Small intestine (tissue), 7 donors: ENCODE results near the gene LRMDA. TPM values are rescaled to one million over a fixed set of nuclear protein-coding genes. Genes with fewer than 3 reads are reported as not detected.
A peak's percentile ranks its signal among the peaks of the same experiment; 100 is the strongest.

Experiments
- DNase-seq, 2 donors: peaks; one replicate each; pipeline versions ENCODE4 v3.0.0 to v3.0.0-alpha.2; 2013
- FAIRE-seq: peaks from 2 replicates; lab custom pipeline; 2012; peaks lifted over from hg19 to GRCh38; lab: Jason Lieb, UNC
- H3K27ac ChIP-seq, 3 donors: one replicate each; pipeline ENCODE4 v1.5.1; 2013; ENCODE audit warnings: low read length in 2 of 3, mild to moderate bottlenecking in 2 of 3, control low read depth in 1 of 3, inconsistent platforms in 1 of 3, low read depth in 1 of 3, moderate library complexity in 1 of 3
- H3K27me3 ChIP-seq, 3 donors: one replicate each; pipeline ENCODE4 v1.6.1; 2013; ENCODE audit warnings: low read length in 3 of 3, inconsistent platforms in 1 of 3; ENCODE audit not compliant: control insufficient read depth in 3 of 3, insufficient read depth in 3 of 3
- H3K36me3 ChIP-seq, 3 donors: one replicate each; pipeline ENCODE4 v1.6.1; 2013; ENCODE audit warnings: low read length in 3 of 3, inconsistent platforms in 1 of 3, low read depth in 1 of 3, mild to moderate bottlenecking in 1 of 3, moderate library complexity in 1 of 3; ENCODE audit not compliant: control insufficient read depth in 3 of 3, insufficient read depth in 2 of 3
- H3K4me1 ChIP-seq, 3 donors: one replicate each; pipeline ENCODE4 v1.6.1; 2013; ENCODE audit warnings: low read length in 2 of 3, inconsistent platforms in 1 of 3, low read depth in 1 of 3, mild to moderate bottlenecking in 1 of 3, moderate library complexity in 1 of 3; ENCODE audit not compliant: control insufficient read depth in 3 of 3, insufficient read depth in 2 of 3
- H3K4me3 ChIP-seq, 3 donors: one replicate each; pipeline ENCODE4 v1.5.1; 2013; ENCODE audit warnings: low read length in 3 of 3, control low read depth in 1 of 3, inconsistent platforms in 1 of 3, low read depth in 1 of 3, mild to moderate bottlenecking in 1 of 3, moderate library complexity in 1 of 3
- H3K9me3 ChIP-seq, 2 donors: one replicate each; pipeline ENCODE4 v1.6.1; 2013; ENCODE audit warnings: low read depth in 1 of 2, low read length in 1 of 2; ENCODE audit not compliant: control insufficient read depth in 2 of 2, insufficient read depth in 1 of 2
- WGBS, 3 donors: extraction: QIAGEN DNeasy Blood & Tissue Kit; methylation state at CpG; one replicate each; pipeline ENCODE4 v1.1.7; 2013; 5-methylcytosine and 5-hydroxymethylcytosine counted together
- polyA plus RNA-seq, 4 donors: library from polyadenylated mRNA; stranded (reverse) in 3 of 4; unstranded in 1 of 4; fragments of 200-250 nt in 3 of 4; fragments of 120-200 nt in 1 of 4; gene quantifications; one replicate each; pipeline versions ENCODE4 v1.2.1 to v1.2.3, GENCODE V29; 2013
- donor health status: healthy with polysubstance abuse.
- donor health status: control.
- donor health status: control.
- donor health status: Bipolar disorder and iron deficiency.
- donor health status: healthy.

LRMDA gene
- polyA plus RNA-seq, 4 donors: 5.6 to 16.2 (median 6.0) TPM; not detected in 1

- Histone ChIP-seq H3K4me3 (no peak overlapping the region), H3K9me3 (no peaks in the 10 kb centered on the region), H3K4me1 (no peaks in the 10 kb centered on the region), H3K36me3 (no peaks in the 10 kb centered on the region), H3K27ac (no peak overlapping the region), H3K27me3 (no peaks in the 10 kb centered on the region)
- DNase-seq: no peak
- 88 to 96% (median 92%) methylated on average over 2 of the region's 2 CpGs for WGBS, 3 donors
- no peak for FAIRE-seq
These were observed 457.6 kb downstream of the LRMDA start for GRCh38 chr10:75889051-75889450.

DNA sequence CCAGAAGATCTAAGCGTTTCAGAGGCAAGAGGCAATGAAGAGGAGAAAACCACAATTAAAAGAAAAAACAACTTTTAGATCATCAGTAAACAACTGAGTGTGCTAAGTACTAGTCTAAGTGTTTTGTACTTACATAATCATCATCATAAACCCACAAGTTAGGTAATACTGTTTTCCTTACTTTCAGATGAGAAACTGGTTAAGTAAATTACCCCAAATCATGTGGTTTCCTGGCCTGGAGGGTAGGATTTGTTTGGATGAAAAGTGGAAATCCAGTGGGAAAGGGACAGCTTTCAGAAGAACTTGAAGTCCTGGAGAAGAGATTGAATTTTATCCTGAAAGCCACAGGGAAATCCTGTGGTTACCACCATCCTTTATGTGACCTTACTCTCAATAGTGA lies 463.3 kb downstream of the LRMDA start:
- 81 to 100% (median 97%) methylated on average over 1 of the region's 1 CpG for WGBS, 3 donors
- no peaks in the 10 kb centered on the region for H3K36me3 ChIP-seq

DNA sequence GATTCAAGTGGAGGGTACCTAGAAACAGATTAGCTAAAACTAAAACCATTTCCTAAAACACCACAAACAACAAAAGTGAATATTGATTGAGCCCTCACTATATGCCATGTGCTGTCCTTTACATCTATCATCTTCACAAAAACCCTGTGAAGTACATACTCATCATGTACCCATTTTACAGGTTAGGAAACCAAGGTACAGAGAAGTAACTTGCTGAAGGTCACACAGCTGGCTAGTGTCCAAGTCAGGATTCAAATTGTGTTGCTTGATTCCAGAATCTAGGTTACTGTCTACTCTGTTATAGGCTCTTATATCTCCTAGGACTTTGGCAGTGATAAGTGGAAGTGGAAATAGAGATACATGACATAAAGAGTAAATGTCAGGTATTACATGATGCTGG lies 463.8 kb downstream of the LRMDA start:
- Histone ChIP-seq H3K27ac (no peak overlapping the region), H3K27me3 (no peaks in the 10 kb centered on the region), H3K36me3 (no peaks in the 10 kb centered on the region), H3K9me3 (no peaks in the 10 kb centered on the region), H3K4me3 (no peak overlapping the region), H3K4me1 (no peaks in the 10 kb centered on the region)
- DNase-seq (no peak), FAIRE-seq (no peak)

More for the DNA sequence above, 463.3 kb downstream of the LRMDA start:
- Histone ChIP-seq H3K4me3 (no peak overlapping the region), H3K27me3 (no peaks in the 10 kb centered on the region), H3K9me3 (no peaks in the 10 kb centered on the region), H3K4me1 (no peaks in the 10 kb centered on the region), H3K27ac (no peak overlapping the region)
- FAIRE-seq (no peak), DNase-seq (no peak)

- 70 to 91% (median 86%) methylated on average over 3 of the region's 3 CpGs for WGBS, 3 donors
- H3K4me1 ChIP-seq: peaks cover 3 to 6% (median 5%) of the 10 kb centered on the region in 3 donors
- FAIRE-seq (no peak), DNase-seq (no peak)
- no peak overlapping the region for H3K4me3 ChIP-seq
- no peaks in the 10 kb centered on the region for H3K27me3 ChIP-seq
- no peaks in the 10 kb centered on the region for H3K36me3 ChIP-seq
- H3K27ac ChIP-seq: no peak overlapping the region
- no peaks in the 10 kb centered on the region for H3K9me3 ChIP-seq
These were observed 468.5 kb downstream of the LRMDA start for GRCh38 chr10:75899816-75900390.

DNA sequence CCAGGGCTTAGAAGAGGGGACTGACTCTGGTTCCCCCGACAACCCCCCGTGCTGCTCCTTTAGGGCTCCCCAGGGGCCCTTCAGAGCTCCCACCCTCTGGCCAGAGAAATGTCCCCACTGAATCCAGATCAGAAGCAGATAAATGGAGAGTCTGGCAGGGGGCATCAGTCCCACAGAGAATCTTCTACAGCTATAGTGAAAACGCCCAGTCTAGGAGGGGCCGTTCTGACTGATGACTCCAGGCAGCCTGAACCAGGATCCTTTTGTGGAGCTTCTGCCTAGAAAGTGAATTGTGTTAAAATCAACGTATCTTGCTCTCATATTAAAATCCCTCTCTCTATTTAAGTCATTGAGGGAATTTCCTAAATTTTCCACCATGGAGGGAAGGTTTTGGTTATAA lies 471.4 kb downstream of the LRMDA start:
- H3K9me3 ChIP-seq: no peaks in the 10 kb centered on the region
- no peak overlapping the region for H3K4me3 ChIP-seq
- 40 to 72% (median 45%) methylated on average over 5 of the region's 5 CpGs for WGBS, 3 donors
- no peak overlapping the region for H3K27ac ChIP-seq
- FAIRE-seq (no peak), DNase-seq (no peak)
- H3K36me3 ChIP-seq: no peaks in the 10 kb centered on the region
- H3K4me1 ChIP-seq: peaks cover 3 to 7% (median 6%) of the 10 kb centered on the region in 3 donors
- H3K27me3 ChIP-seq: no peaks in the 10 kb centered on the region

DNA sequence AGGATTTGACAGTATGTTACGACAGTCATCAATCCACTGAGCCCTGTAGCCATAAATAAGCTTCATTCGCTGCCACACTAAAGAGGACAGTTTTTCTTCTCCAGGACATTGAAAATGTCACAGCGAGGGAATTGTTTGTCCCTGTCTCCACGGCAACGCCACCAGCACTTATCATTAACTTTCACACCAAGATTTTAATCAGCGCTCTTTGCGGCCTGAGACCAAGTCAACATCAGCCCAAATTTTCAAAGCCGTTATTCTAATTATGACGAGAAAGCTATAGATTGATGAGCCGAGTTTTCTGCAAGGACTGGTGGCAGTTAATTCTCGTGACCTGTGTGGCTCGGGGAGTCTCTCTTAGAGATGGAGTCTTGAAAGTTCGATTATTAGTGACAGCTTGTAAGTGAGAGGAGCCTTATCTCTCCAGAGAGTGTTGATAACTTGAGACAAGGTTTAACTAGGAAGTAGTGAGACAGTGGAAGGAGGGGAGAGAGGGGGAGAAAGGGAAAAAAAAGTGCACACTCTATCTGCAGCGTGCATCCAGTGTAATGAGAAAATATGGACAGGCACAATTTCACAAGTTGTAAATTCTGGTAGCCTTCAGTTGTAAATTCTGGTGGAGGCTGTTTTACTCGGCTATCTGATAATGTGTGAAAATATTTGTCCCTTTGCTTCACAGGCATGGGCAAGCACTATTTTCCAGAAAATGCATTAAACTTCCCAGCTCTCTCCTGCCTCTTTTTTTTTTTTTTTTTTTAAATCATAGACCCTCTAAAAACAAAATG lies 473.3 kb downstream of the LRMDA start:
- no peak for FAIRE-seq
- peak; percentile 22 to 31 for DNase-seq

GRCh38 chr10:75905490-75905889 lies 474.1 kb downstream of the LRMDA start:
- DNase-seq (no peak), FAIRE-seq (no peak)
- H3K4me3 ChIP-seq: no peak overlapping the region
- 84 to 94% (median 88%) methylated on average over 4 of the region's 4 CpGs for WGBS, 3 donors
- H3K4me1 ChIP-seq: peaks cover 3 to 7% (median 6%) of the 10 kb centered on the region in 3 donors
- H3K27me3 ChIP-seq: no peaks in the 10 kb centered on the region
- H3K36me3 ChIP-seq: no peaks in the 10 kb centered on the region
- no peak overlapping the region for H3K27ac ChIP-seq
- H3K9me3 ChIP-seq: no peaks in the 10 kb centered on the region

More for the DNA sequence above, 473.3 kb downstream of the LRMDA start:
- Histone ChIP-seq H3K27me3 (no peaks in the 10 kb centered on the region), H3K4me1 (peaks cover 3 to 7% (median 6%) of the 10 kb centered on the region in 3 donors), H3K9me3 (no peaks in the 10 kb centered on the region), H3K36me3 (no peaks in the 10 kb centered on the region), H3K27ac (no peak overlapping the region), H3K4me3 (no peak overlapping the region)
- 11 to 41% (median 20%) methylated on average over 15 of the region's 15 CpGs for WGBS, 3 donors

GRCh38 chr10:75910032-75910431 lies 478.6 kb downstream of the LRMDA start:
- Histone ChIP-seq H3K4me3 (no peak overlapping the region), H3K36me3 (no peaks in the 10 kb centered on the region), H3K27ac (no peak overlapping the region), H3K9me3 (no peaks in the 10 kb centered on the region), H3K27me3 (no peaks in the 10 kb centered on the region), H3K4me1 (peaks cover 0 to under 1% (median 0%) of the 10 kb centered on the region in 3 donors)
- DNase-seq (peak; percentile 39 to 48), FAIRE-seq (no peak)
- 54 to 62% (median 56%) methylated on average over 2 of the region's 2 CpGs for WGBS, 3 donors
